Prostate gland (tissue), 2 donors: ENCODE measurements around the gene CFAP97D2.

Source experiments
- CTCF ChIP-seq, 4 experiments: fragments of 200-600 bp in 2 of 4; fragments of 450-650 bp in 2 of 4; sonication (generic) in 2 of 4; IDR thresholded peaks; 1 replicate in 3 of 4; 2 replicates in 1 of 4; pipeline ENCODE4 v1.5.1; 2016 to 2019; ENCODE audit warnings: antibody characterized with exemption in 4 of 4, mild to moderate bottlenecking in 2 of 4, moderate library complexity in 2 of 4
- POLR2A ChIP-seq: fragments of 450-650 bp; IDR thresholded peaks from one replicate; pipeline ENCODE4 v1.6.1; 2016; ENCODE audit warnings: antibody characterized with exemption, mild to moderate bottlenecking
- POLR2AphosphoS5 ChIP-seq: sonication (generic); formaldehyde crosslinking; IDR thresholded peaks from one replicate; pipeline ENCODE4 v1.6.1; 2017; ENCODE audit warnings: antibody characterized with exemption

- TF ChIP-seq CTCF (IDR thresholded peaks at IDR 0.05) (no peak), POLR2AphosphoS5 (no peak), POLR2A (no peak)
Observed at GRCh38 chr13:114198556-114198955, 19.5 kb downstream of the CFAP97D2 start.
